GM15510 (cell line): ENCODE results near the gene NAV2.

Experiments used
- POLR2A ChIP-seq: IDR thresholded peaks from 3 replicates; pipeline ENCODE4 v1.6.1; 2011; ENCODE audit warnings: borderline replicate concordance; ENCODE audit not compliant: insufficient read length; ENCODE audit errors: extremely low read depth

The NAV2 gene

GRCh38 chr11:19918302-19919049 lies 205.8 kb downstream of the NAV2 start:
- no peak for TF ChIP-seq POLR2A

- TF ChIP-seq POLR2A, result no peak
Measured at GRCh38 chr11:19919050-19919561, 206.5 kb downstream of the NAV2 start.

DNA sequence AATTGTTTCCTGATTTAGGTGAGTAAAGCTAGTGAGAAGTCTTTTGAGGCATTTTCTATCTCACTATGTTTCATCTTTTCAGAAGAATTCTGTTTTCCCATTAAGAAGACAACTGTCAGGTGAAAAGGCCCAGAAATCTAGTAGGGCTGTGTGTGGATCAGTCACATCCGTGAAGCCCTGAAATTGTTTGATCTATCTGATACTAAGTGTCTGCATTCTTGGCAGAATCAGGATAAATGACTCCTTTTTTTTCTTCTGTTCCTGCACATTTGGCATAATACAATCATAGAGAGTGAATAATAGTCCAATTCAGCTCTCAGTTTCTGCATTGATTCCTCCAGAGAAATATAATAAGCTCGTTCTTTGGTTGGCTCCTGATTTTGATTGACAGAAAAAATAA lies 208.3 kb downstream of the NAV2 start:
- no peak for TF ChIP-seq POLR2A

GRCh38 chr11:19921976-19922688 lies 209.5 kb downstream of the NAV2 start:
- TF ChIP-seq POLR2A, result no peak

DNA sequence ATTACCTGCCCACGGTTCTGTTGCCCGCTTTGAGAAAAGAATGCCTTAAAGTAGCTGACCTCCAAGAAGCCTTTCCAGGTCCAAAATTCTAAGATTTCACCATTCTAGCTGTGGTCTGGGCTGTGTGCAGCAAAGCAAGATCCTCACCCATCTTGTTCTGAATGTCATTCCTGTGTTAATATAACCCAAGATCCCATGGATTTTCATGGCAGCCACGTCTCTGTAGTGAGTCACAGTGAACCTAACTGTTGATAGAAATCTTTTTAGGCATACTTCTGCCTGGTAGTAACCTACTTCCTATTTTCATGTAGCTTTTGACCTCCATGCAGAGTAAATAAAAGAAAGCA lies 210.0 kb downstream of the NAV2 start:
- TF ChIP-seq POLR2A, result no peak

DNA sequence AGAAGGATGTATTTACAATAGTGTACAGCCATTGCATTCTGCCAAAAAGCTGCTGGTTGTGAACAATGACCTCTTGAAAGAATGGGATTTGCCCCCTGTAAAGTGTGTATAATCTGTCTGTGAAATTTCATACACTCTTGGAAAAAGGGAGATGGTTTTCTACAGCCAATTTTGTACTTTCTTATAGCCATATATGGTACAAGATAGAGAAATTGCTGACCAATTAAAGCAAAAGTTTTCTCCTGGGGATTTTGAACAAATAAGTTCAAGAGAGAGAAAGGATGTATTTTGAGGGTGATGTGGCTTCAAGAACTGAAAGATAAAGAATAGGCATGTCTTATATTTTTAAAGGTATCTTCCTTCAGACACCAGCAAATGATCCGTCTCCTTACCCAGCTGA lies 211.0 kb downstream of the NAV2 start:
- TF ChIP-seq POLR2A, result no peak

DNA sequence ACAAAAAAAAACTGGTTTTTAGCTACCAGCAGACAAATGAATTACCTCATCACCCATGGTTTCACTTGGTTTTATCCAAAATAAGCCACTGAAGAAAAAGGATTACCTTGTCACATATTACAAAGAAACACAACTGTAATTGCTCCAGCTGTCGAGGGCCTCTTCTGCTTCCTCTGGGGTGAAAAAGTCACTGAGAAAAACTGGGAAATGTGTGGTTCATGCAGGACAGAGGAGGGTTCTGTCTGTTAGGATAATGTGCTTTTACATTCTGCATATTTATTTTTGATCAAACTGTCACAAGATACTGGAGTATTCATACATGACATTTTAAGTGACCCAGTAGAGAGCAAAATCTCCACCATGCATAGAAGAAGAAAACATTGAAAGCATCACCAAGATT lies 211.7 kb downstream of the NAV2 start:
- TF ChIP-seq POLR2A, result no peak

- no peak for TF ChIP-seq POLR2A
Measured at GRCh38 chr11:19924716-19925115, 212.1 kb downstream of the NAV2 start.

DNA sequence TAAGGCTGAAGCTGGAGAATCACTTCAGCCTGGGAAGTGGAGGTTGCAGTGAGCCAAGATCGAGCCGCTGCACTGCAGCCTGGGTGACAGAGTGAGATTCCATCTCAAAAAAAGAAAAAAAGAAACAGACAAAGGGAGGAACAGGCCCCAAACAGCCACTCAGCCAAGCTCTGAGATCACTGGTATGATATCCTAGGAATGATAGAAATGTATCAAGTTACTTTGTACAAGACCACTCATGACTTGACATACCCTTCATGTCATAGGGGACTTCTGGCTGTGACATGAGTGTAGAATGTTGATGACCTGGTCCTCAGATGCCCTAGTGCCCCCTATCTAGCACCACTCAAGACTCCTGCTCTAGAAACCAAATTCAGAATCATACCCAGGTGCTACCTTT lies 216.5 kb downstream of the NAV2 start:
- TF ChIP-seq POLR2A, result no peak

DNA sequence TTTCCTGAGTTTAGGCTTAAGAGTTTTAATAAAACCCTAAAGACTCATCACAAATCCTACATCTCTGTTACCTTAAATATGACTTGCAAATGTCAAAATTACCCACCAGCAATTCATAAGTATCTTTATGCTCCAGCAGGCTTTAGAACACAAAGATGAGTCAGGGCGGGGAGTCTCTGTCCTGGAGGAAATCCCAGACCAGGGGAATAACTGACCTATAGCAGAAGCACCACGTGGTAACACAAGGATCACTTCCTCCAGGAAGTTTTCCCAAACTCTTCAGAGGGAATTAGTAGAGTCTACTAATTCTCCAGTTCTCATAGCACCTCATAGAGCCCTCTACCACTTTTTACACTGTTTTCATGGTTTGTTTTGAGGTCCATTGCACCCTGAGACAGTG lies 217.0 kb downstream of the NAV2 start:
- no peak for TF ChIP-seq POLR2A

DNA sequence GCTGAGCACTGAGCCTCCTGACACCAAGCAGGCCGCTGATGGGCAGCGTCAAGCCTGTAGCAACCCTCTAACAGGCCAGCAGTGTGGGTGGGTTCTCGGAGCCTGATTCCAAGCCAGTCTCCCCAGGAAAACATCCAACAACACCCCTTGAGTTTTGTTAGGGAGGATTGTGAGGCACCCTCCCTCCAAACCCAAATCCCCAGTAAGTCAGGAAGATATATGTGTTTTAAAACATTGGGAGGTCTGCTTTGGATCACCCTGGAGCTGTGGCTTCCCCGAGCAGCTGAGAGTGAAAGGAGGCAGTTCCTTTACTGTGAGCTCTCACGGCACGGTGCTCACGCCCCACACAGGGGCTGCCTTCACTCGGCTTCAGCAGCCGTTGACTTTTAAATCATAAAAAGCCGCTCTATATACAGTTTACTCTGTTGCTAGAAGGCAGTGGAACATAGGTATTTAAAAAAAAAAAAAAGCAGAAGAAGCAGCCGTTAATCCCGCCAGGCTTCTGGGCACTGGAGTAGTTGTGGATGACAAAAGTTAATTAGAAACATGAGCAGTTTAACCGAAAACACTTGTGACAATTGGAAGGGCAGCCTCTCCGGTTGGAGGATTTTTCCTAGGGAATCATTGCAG lies 218.6 kb downstream of the NAV2 start:
- no peak for TF ChIP-seq POLR2A

DNA sequence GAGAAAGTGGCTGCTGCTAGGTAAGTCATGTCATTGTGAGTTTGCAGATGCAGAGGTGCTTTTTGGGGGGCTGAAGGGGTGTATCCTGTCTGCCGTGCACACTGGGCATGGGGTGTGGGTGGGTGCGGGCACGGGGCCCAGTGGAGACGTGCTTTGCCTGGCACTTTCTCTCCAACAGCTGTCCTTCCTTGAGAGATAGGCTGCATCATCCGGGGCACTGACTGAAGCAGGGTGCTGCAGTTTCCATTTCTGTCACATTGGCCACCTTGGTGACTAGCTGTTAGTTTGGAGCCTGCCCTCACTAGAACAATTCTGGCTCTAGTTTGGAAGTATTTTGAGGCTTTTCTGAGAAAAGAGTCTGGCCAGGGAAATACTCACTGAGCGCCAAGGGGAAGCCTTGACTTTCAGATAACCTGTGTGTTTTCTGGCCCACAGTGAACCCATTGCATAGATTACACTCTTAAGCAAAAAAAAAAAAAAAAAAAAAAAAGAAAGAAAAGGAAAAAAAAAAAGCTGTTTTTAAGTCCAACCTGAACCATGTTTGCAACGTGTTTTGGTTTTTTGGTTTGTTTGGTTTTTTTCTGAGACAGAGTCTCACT lies 219.2 kb downstream of the NAV2 start:
- no peak for TF ChIP-seq POLR2A

GRCh38 chr11:19933132-19933735 lies 220.6 kb downstream of the NAV2 start:
- no peak for TF ChIP-seq POLR2A

DNA sequence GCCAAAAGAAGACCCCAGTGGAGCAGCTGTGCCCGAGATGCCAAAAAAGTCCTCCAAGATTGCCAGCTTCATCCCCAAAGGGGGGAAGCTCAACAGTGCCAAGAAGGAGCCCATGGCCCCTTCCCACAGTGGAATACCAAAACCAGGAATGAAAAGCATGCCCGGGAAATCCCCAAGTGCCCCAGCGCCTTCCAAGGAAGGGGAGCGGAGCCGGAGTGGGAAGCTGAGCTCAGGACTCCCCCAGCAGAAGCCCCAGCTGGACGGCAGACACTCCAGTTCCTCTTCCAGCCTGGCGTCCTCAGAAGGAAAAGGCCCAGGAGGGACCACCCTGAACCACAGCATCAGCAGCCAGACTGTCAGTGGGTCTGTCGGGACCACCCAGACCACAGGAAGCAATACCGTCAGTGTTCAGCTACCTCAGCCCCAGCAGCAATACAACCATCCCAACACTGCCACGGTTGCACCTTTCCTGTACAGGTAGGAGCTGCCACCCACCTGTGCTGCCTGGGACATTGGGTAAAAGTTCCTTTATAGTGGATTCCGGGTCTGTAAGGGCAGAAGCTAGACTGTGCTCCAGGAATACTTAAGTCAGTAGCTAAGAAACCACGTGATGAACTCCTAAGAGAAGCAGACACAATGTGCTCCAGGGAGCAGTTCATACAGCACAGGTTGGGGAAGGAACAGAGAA lies 221.3 kb downstream of the NAV2 start:
- TF ChIP-seq POLR2A, result no peak
